NCI-H526 (cell line): ENCODE measurements around the gene ZNRF1.
"Not testable (repeated sequence)": the region's sequence is repeated elsewhere in the genome, so short reads cannot be mapped to it uniquely, and the experiment has no call there.

ENCODE experiments used
- DNase-seq, 2 experiments: peaks; one replicate each; lab custom pipeline; 2025; lab: John Stamatoyannopoulos, UW

Gene ZNRF1

DNA sequence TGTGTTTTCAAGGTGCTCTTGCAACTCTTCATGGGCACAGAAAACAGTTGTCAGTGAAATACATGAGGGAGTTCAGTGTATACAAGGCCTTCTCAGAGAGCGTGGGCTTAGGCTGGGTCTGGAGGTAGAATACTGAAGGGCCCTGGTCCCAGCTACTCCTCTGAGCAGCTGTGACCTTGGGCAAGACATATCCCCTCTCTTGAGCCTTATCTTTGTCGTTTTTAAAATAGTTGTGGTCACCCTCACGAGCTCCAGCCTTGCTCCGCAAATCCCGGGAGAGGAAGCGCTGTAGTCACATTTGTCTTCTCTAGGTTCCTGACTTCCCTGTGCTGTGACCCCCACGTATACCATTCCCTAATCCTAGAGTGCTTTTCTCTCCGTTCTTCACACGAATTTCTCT is 3.6 kb downstream of the ZNRF1 start:
- DNase-seq: no peak

DNA sequence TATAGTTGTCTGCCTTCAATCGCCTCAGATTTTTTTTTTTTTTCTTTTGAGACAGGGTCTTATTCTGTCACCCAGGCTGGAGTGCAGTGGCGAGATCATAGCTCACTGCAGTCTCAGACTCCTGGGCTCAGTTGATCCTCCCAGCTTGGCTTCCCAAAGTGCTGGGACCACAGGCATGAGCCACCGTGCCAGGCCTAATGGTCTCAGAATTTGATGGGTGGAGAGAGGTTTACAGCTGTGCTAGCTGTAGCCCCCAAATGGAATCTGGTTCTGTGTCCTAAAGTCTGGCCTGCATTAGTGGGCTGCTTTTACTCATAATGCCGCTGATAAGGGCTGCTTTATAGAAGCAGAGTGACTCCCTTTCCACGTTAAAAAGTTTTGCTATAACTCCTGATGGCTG is 5.1 kb downstream of the ZNRF1 start:
- DNase-seq: no peak

- DNase-seq: no peak
Observed at GRCh38 chr16:75004460-75004859, 5.6 kb downstream of the ZNRF1 start.

- no peak for DNase-seq
Observed at GRCh38 chr16:75005697-75006096, 6.9 kb downstream of the ZNRF1 start.

DNA sequence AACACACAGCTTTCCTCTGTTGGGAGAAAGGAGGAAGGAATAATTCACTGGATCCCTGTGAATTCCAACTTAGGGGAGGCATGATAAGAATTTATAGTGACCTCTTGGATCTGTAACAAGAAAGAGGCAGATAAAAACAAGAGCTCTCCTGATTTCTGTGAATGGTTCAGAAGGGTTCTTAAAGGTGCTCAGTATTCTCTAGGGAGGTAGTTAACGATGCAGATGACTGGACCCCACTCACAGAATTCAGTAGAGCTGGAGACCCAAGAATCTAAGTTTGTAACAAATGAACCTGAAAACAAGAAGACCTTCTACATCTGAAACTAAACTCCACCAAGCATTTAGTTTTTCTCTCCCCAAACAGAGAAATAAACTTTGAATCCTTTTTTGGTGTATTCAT is 8.6 kb downstream of the ZNRF1 start:
- DNase-seq: no peak

GRCh38 chr16:75010427-75010826 is 11.6 kb downstream of the ZNRF1 start:
- DNase-seq: no peak

GRCh38 chr16:75011634-75012307 is 12.9 kb downstream of the ZNRF1 start:
- DNase-seq: no peak

DNA sequence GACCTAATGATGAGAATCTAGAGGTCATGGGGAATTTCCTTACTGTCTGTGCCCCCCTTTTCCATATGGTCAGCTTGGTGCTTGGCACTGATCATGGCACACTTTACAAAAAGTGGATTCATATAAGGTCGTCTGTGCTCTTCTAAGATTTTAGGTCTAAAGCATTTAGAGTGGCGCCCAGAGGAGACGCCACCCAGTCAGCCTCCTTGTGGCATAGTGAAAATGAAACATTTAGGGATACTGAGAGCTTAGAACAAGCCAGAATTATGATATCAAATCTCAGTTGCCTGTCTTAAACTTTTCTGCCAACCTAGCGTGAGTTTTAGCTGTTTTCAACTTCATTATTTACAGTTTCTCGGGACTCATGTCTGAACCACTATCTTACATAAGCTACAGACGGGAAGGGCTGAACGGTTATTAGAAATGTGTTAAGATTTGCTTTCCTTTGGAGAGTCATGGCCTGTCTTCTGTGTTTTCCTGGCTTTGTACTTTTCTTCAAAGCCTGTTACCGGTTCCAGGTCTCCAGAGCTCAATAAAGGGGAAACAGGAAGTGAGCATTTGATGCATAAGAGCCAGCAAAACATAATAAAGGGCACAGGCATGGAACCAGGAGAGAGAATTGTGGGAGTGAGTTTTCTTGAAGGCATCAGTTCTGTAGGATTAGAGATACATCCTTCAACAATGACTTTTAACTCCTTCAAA is 13.7 kb downstream of the ZNRF1 start:
- DNase-seq: no peak

GRCh38 chr16:75013123-75013522 is 14.3 kb downstream of the ZNRF1 start:
- DNase-seq: not testable (repeated sequence)

DNA sequence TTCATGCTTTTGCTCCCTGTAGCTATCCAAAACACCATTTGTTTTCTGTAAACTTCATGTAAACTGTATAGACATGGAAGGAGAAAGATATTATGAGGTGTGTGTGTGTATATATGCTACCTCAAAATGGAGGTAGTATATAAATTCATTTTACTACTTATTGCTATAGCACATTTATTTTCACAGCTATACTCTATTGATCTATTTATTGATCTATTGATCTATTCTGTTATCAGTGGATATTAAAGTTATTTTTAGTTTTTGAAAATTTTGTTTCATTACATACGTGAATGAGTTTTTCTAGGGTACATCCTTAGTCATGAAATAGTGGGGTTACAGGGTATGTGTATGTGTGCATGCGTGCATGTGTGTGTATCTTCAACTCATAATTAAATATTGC is 15.5 kb downstream of the ZNRF1 start:
- no peak for DNase-seq

GRCh38 chr16:75016451-75017081 is 17.7 kb downstream of the ZNRF1 start:
- DNase-seq: not testable (repeated sequence)

GRCh38 chr16:75017670-75018525 is 19.1 kb downstream of the ZNRF1 start:
- DNase-seq: no peak

GRCh38 chr16:75019007-75019406 is 20.2 kb downstream of the ZNRF1 start:
- no peak for DNase-seq

- no peak for DNase-seq
Observed at GRCh38 chr16:75019586-75019985, 20.8 kb downstream of the ZNRF1 start.

- DNase-seq: no peak
Observed at GRCh38 chr16:75021410-75021809, 22.6 kb downstream of the ZNRF1 start.

GRCh38 chr16:75022567-75022966 is 23.7 kb downstream of the ZNRF1 start:
- DNase-seq: no peak

DNA sequence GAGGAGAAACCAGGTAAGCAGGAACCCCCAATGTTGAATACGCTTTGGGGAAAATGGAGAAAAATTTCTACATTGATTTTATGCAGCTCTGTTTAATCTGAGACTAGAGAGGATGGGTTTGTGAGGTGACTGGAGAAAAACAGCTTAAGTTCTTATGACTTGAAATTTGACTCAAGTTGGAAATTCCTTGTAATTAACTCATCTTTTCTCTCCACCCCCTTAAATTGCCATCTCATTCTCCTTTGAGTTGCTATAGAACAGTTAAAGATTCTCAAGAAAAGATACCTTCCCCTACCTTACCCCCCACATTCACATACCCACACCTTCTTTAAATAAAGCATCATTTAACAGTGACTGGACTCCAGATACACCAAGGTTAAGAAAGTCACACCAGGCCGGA is 24.2 kb downstream of the ZNRF1 start:
- DNase-seq: no peak

DNA sequence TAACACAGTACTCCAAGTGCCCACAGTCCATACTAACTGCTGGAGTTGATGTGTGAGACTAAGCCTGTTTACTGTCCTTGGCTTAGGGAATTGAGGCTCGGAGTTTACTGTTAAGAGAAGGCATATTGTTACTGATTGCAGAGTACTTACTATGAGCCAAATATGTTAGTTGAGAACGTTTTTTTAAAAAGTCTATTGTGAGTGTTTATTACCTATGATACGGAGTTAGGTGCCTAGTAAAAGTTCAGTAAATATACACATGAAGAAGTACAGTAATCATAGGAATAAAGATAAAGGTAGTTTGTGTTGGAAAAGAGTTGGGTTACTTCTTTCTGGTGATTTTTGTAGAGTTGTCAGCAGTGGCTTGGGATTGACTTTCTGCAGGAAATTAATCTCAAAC is 25.4 kb downstream of the ZNRF1 start:
- no peak for DNase-seq

GRCh38 chr16:75024594-75024993 is 25.8 kb downstream of the ZNRF1 start:
- no peak for DNase-seq

DNA sequence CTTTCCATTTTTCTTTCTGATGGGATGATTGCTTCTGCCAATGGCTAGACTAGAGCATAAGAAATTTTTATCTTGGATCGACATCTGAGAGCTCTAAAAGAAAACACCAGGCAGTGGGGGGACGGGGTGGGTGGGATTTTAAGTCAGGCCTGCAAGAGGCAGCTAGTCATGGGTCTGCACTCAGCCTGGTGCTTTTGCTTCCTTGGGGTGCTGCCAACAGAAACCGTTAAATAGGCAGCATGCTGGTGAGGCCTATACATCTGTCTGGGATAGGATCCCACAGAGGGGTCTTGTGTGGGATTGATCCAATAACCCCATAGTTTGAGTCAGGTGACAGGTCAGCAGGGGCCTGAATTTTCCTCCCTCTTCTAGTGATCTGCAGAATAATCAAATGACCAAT is 26.9 kb downstream of the ZNRF1 start:
- DNase-seq: no peak

GRCh38 chr16:75026239-75026891 is 27.5 kb downstream of the ZNRF1 start:
- not testable (repeated sequence) for DNase-seq

DNA sequence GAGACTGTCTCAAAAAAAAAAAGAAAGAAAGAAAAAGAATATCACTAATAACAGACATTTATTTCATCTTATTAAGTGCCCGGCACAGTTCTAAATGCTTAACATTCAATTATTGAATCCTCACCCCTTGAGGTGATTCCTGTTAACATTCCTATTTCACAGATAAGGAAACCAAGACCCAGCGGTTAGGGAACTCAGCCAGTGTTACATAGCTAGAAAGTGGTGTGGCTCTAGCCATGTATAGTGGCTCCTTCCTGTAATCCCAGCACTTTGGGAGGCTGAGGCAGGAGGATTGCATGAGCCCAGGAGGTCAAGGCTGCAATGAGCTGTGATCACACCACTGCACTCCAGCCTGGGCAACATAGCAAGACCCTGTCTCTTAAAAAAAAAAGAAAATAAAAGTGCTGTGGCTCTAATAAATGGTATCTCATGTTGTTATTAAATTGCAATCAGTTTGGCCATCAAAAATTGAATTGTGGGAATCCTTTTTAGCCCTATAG is 28.1 kb downstream of the ZNRF1 start:
- no peak for DNase-seq
